ENCODE data around the gene ASPRV1. TPM values are rescaled to one million over a fixed set of nuclear protein-coding genes. Genes with fewer than 3 reads are reported as not detected.

The ASPRV1 gene
- polyA plus RNA-seq, 1 donor: 1.5 TPM

DNA sequence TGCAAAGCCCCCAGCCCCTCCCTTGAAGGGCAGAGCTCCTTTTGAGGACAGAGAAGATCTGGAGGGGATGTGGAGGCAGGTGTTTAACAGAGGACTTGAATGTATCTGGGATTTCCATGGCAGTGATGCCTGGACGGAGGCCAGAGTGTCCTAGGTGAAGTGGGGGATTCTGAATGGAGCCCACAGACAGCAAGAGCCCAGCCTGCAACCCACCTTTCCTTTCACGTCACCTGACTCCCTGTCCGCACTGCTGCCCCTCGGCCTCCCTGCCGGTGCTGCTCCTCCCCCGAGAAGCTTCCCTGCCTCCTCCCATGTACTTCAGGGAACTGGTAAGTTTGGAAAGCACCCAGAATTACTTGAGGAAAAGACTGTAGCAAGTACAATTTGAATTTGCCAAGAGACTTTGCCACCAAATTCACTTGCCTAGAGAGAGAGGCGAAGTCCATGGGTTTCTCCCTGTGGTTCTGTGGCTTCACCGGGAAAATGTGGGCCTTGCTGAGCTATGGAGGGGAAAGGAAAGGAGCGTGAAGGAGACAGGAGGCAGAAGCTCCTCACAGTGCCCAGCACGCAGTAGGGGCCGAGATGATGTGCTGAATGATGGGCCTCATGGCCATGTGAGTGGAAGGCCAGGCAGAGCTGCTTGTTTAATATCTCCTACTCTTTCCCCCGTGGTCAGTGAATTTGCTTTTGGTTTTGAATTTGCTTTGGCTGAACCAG lies 13.9 kb upstream of the ASPRV1 start:
- H3K36me3 ChIP-seq (ENCODE audit: control insufficient read depth, insufficient read depth, low read length): no peaks in the 10 kb centered on the region
- no peaks in the 10 kb centered on the region for H3K9me3 ChIP-seq (ENCODE audit: control insufficient read depth, low read depth, low read length)
- no peak overlapping the region for H3K4me3 ChIP-seq (ENCODE audit: low read length)
- H3K27me3 ChIP-seq (ENCODE audit: control insufficient read depth, insufficient read depth, low read length): no peaks in the 10 kb centered on the region
- no peak overlapping the region for H3K27ac ChIP-seq (ENCODE audit: low read length)
- no peak for DNase-seq
- H3K4me1 ChIP-seq (ENCODE audit: control insufficient read depth, insufficient read depth, low read length): peaks cover 13% of the 10 kb centered on the region
- no CpG with 5 or more reads among the region's 12 CpGs for WGBS (ENCODE audit: insufficient coverage, low lambda C conversion rate)

GRCh38 chr2:69973335-69973735 lies 11.9 kb upstream of the ASPRV1 start:
- Histone ChIP-seq H3K9me3 (ENCODE audit: control insufficient read depth, low read depth, low read length) (no peaks in the 10 kb centered on the region), H3K27ac (ENCODE audit: low read length) (no peak overlapping the region), H3K27me3 (ENCODE audit: control insufficient read depth, insufficient read depth, low read length) (no peaks in the 10 kb centered on the region), H3K36me3 (ENCODE audit: control insufficient read depth, insufficient read depth, low read length) (no peaks in the 10 kb centered on the region), H3K4me3 (ENCODE audit: low read length) (no peak overlapping the region), H3K4me1 (ENCODE audit: control insufficient read depth, insufficient read depth, low read length) (peaks cover 13% of the 10 kb centered on the region)
- no CpG with 5 or more reads among the region's 4 CpGs for WGBS (ENCODE audit: insufficient coverage, low lambda C conversion rate)
- peak in 1 of 2 donors; percentile 60 for DNase-seq

- no CpG with 5 or more reads among the region's 1 CpG for WGBS (ENCODE audit: insufficient coverage, low lambda C conversion rate)
- no peak for DNase-seq
- Histone ChIP-seq H3K27ac (ENCODE audit: low read length) (no peak overlapping the region), H3K36me3 (ENCODE audit: control insufficient read depth, insufficient read depth, low read length) (no peaks in the 10 kb centered on the region), H3K4me3 (ENCODE audit: low read length) (no peak overlapping the region), H3K4me1 (ENCODE audit: control insufficient read depth, insufficient read depth, low read length) (peaks cover 13% of the 10 kb centered on the region), H3K9me3 (ENCODE audit: control insufficient read depth, low read depth, low read length) (no peaks in the 10 kb centered on the region), H3K27me3 (ENCODE audit: control insufficient read depth, insufficient read depth, low read length) (no peaks in the 10 kb centered on the region)
Measured at GRCh38 chr2:69972822-69973221, 11.4 kb upstream of the ASPRV1 start.

DNA sequence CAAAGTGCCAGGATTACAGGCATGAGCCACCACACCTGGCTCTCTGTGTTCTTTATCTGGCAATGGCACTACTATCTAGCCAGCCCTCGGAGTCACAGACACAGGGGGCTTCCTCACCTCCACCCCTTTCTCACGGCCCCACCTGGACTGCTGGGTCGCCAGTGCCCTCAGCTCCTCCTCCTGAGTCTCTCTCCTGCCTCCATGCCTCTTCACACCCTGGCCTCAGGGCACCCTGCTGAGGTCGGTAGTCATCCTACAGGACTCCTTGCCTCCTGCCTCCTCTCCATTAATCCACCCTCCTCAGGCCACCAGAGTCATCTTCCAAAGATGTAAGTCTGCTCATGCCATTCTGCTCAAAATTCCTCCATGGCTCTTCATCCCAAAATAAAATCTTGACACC lies 8.6 kb upstream of the ASPRV1 start:
- Histone ChIP-seq H3K4me1 (ENCODE audit: control insufficient read depth, insufficient read depth, low read length) (peaks cover 6% of the 10 kb centered on the region), H3K4me3 (ENCODE audit: low read length) (no peak overlapping the region), H3K27me3 (ENCODE audit: control insufficient read depth, insufficient read depth, low read length) (no peaks in the 10 kb centered on the region), H3K27ac (ENCODE audit: low read length) (no peak overlapping the region), H3K9me3 (ENCODE audit: control insufficient read depth, low read depth, low read length) (no peaks in the 10 kb centered on the region), H3K36me3 (ENCODE audit: control insufficient read depth, insufficient read depth, low read length) (no peaks in the 10 kb centered on the region)
- DNase-seq: no peak
- WGBS (ENCODE audit: insufficient coverage, low lambda C conversion rate): no CpG with 5 or more reads among the region's 4 CpGs

DNA sequence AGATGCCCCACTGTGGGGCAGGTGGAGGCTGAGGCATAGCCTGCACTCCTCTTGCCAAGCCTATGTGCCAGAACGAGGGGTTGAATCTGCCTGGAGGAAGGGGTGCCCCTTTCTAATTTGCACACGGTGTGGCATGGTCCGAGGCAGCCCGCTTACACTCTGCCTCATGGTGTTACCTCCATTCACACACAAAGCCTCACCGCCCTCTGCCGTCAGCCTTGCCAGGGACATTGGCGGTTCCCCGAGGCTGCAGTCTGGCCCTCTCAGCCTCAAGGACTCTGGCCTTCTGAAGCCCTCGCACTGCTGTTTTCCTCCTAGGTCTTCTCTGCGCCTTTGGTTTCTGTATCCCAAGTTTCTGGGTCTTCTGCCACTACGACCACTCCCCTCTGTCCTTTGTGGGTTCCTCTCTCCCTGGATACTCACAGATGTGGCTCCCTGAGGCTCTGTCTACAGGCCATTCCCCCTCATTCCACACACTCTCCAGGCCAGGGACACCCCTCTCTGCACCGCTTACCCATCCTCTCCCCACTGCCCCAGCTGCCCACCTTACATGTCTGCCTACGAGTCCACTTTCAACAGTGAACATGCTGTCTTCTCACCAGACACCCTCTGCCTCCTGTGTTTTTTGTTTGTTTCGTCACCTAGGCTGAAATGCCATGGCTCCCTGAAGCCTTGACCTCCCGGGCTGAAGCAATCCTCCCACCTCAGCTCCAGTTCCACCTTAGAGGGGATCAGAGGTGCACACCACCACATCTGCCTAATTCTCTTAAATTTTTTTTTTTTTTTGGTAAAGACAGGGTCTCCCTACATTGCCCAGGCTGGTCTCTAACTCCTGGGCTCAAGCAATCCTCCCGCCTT lies 7.9 kb upstream of the ASPRV1 start:
- Histone ChIP-seq H3K27me3 (ENCODE audit: control insufficient read depth, insufficient read depth, low read length) (no peaks in the 10 kb centered on the region), H3K9me3 (ENCODE audit: control insufficient read depth, low read depth, low read length) (no peaks in the 10 kb centered on the region), H3K4me3 (ENCODE audit: low read length) (no peak overlapping the region), H3K27ac (ENCODE audit: low read length) (no peak overlapping the region), H3K36me3 (ENCODE audit: control insufficient read depth, insufficient read depth, low read length) (no peaks in the 10 kb centered on the region), H3K4me1 (ENCODE audit: control insufficient read depth, insufficient read depth, low read length) (peaks cover 11% of the 10 kb centered on the region)
- WGBS (ENCODE audit: insufficient coverage, low lambda C conversion rate): 100% methylated on average over 1 of the region's 16 CpGs
- DNase-seq: no peak

DNA sequence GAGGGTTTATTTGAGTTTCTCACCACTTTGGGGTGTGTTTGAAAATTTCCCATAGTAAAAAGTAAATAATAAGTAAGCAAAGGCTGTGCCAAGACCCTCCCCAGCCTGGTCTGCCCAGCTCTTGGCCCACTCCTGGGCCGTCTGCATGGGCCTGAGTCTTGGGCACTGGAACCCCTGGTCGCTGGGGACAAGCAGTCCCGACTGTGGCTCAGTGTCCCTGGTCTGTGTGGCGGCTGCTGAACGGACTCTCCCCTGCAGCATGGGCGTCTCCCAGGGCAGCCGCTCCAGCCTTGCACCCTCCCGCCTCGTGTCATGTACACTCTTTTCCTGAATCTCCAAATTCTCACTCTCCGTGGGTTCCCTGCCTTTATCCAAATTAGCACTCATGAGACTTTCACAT lies 7.2 kb upstream of the ASPRV1 start:
- no peaks in the 10 kb centered on the region for H3K27me3 ChIP-seq (ENCODE audit: control insufficient read depth, insufficient read depth, low read length)
- 85% methylated on average over 3 of the region's 10 CpGs for WGBS (ENCODE audit: insufficient coverage, low lambda C conversion rate)
- no peaks in the 10 kb centered on the region for H3K36me3 ChIP-seq (ENCODE audit: control insufficient read depth, insufficient read depth, low read length)

GRCh38 chr2:69966496-69966895 lies 5.1 kb upstream of the ASPRV1 start:
- no peak for DNase-seq
- no CpG with 5 or more reads among the region's 2 CpGs for WGBS (ENCODE audit: insufficient coverage, low lambda C conversion rate)
- Histone ChIP-seq H3K27ac (ENCODE audit: low read length) (no peak overlapping the region), H3K27me3 (ENCODE audit: control insufficient read depth, insufficient read depth, low read length) (no peaks in the 10 kb centered on the region), H3K4me1 (ENCODE audit: control insufficient read depth, insufficient read depth, low read length) (peaks cover 31% of the 10 kb centered on the region), H3K36me3 (ENCODE audit: control insufficient read depth, insufficient read depth, low read length) (no peaks in the 10 kb centered on the region), H3K4me3 (ENCODE audit: low read length) (no peak overlapping the region), H3K9me3 (ENCODE audit: control insufficient read depth, low read depth, low read length) (no peaks in the 10 kb centered on the region)

More for the DNA sequence above, 7.2 kb upstream of the ASPRV1 start:
- Histone ChIP-seq H3K4me1 (ENCODE audit: control insufficient read depth, insufficient read depth, low read length) (peaks cover 18% of the 10 kb centered on the region), H3K4me3 (ENCODE audit: low read length) (no peak overlapping the region), H3K9me3 (ENCODE audit: control insufficient read depth, low read depth, low read length) (no peaks in the 10 kb centered on the region), H3K27ac (ENCODE audit: low read length) (no peak overlapping the region)
- no peak for DNase-seq

DNA sequence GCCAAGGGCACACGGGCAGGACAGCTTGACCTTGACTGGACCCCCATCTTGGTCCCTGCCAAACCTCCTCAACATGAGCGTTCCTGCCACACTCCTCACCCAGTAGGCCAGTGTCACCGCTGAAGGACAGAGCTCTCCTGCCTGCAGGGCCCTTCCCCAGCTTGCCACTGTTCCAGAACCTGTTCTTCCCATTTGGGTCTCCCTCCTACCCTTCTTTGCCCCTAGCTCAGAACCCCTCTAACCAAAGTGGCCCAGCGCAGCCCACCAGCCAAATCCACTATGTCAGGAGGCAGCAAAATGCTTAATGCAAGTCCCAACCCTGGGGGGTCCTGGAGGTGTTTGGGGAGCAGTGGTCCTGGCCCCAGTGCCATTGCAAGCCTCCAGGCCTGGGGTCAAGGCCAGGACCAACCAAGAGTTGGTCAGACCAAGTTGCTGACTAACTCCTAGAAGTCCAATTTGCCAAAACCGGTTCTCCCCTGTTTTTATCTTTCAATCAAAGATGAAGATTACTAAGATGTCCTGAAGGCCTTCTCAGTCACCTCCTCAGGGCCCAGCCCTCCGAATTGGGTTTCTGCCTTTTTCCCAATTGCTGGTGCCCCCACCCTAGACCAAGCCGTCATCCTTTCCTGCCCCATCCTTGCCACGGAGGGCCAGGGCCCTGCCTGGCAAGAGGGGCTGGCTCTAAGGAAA lies 4.5 kb upstream of the ASPRV1 start:
- Histone ChIP-seq H3K27ac (ENCODE audit: low read length) (no peak overlapping the region), H3K27me3 (ENCODE audit: control insufficient read depth, insufficient read depth, low read length) (no peaks in the 10 kb centered on the region), H3K4me1 (ENCODE audit: control insufficient read depth, insufficient read depth, low read length) (peaks cover 31% of the 10 kb centered on the region), H3K9me3 (ENCODE audit: control insufficient read depth, low read depth, low read length) (no peaks in the 10 kb centered on the region), H3K4me3 (ENCODE audit: low read length) (no peak overlapping the region), H3K36me3 (ENCODE audit: control insufficient read depth, insufficient read depth, low read length) (no peaks in the 10 kb centered on the region)
- DNase-seq: no peak
- WGBS (ENCODE audit: insufficient coverage, low lambda C conversion rate): no CpG with 5 or more reads among the region's 8 CpGs

DNA sequence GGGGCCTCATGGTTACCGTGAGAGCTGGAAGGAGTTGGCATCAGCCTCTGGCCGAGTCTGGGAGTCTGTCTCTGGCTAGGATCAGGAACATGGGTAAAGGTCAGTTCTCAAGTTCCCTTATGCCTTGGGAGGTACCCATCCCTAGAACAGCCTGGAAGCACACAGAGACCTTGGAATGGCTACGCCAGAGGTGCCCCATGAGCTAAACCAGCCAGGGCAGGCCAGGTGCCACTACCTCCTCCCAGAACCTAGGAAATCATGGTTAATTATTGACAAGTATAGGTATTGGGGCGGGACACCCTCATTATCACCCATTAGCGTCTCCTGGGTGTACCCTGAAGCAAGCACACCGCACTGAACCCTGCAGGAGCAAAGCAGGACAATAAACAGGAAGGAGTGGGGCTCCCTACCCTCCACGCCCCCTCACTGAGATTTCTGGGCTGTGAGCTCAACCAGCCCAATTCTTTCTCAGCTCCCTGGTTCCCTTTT lies 3.0 kb upstream of the ASPRV1 start:
- Histone ChIP-seq H3K27ac (ENCODE audit: low read length) (peak overlapping the region; percentile 73), H3K4me3 (ENCODE audit: low read length) (no peak overlapping the region), H3K4me1 (ENCODE audit: control insufficient read depth, insufficient read depth, low read length) (peaks cover 31% of the 10 kb centered on the region), H3K36me3 (ENCODE audit: control insufficient read depth, insufficient read depth, low read length) (no peaks in the 10 kb centered on the region), H3K9me3 (ENCODE audit: control insufficient read depth, low read depth, low read length) (no peaks in the 10 kb centered on the region), H3K27me3 (ENCODE audit: control insufficient read depth, insufficient read depth, low read length) (no peaks in the 10 kb centered on the region)
- peak; percentile 90 to 98 for DNase-seq
- WGBS (ENCODE audit: insufficient coverage, low lambda C conversion rate): no CpG with 5 or more reads among the region's 7 CpGs

GRCh38 chr2:69962986-69963730 lies 1.7 kb upstream of the ASPRV1 start:
- Histone ChIP-seq H3K4me3 (ENCODE audit: low read length) (no peak overlapping the region), H3K36me3 (ENCODE audit: control insufficient read depth, insufficient read depth, low read length) (no peaks in the 10 kb centered on the region)
- no CpG with 5 or more reads among the region's 8 CpGs for WGBS (ENCODE audit: insufficient coverage, low lambda C conversion rate)

More at GRCh38 chr2:69962986-69963730, 1.7 kb upstream of the ASPRV1 start:
- Histone ChIP-seq H3K9me3 (ENCODE audit: control insufficient read depth, low read depth, low read length) (no peaks in the 10 kb centered on the region), H3K27me3 (ENCODE audit: control insufficient read depth, insufficient read depth, low read length) (no peaks in the 10 kb centered on the region), H3K27ac (ENCODE audit: low read length) (no peak overlapping the region), H3K4me1 (ENCODE audit: control insufficient read depth, insufficient read depth, low read length) (peaks cover 31% of the 10 kb centered on the region)
- DNase-seq: no peak
